ENCODE measurements around the gene AJM1.

DNA sequence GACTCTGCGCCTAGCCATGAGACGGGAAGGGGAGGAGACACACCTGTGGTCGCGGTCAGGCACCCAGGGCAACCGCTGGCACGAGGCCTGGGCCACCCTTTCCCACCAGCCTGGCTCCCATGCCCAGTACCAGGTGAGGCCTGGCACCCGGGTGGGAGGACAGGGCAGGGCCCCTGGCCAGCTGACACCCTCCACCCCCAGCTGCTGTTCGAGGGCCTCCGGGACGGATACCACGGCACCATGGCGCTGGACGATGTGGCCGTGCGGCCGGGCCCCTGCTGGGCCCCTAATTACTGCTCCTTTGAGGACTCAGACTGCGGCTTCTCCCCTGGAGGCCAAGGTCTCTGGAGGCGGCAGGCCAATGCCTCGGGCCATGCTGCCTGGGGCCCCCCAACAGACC, 14.9 kb downstream of the AJM1 start:
- TF ChIP-seq CTCF (IDR thresholded peaks at IDR 0.05; ENCODE audit: low read depth, low read length) = no peak
- TF ChIP-seq EZH2phosphoT487 (IDR thresholded peaks at IDR 0.05; ENCODE audit: low read depth) = no peak

Measured in OCI-LY3 (cell line).